H1 (cell line): ENCODE results near the gene EIF2B2. TPM values are rescaled to one million over a fixed set of nuclear protein-coding genes. Genes with fewer than 3 reads are reported as not detected.

ENCODE experiments used
- CTCF ChIA-PET: fragments of 300-600 bp; sonication (Branson Sonifier 250); formaldehyde crosslinking; loops from one replicate; lab custom pipeline; 2021; ENCODE audit not compliant: partially characterized antibody; lab: Charles Lee
- POLR2A ChIA-PET: fragments of 300-600 bp; sonication (Branson Sonifier 250); formaldehyde crosslinking; loops from one replicate; lab custom pipeline; 2021; ENCODE audit warnings: inconsistent platforms; ENCODE audit not compliant: partially characterized antibody; lab: Charles Lee
- DNase-seq, 2 experiments: peaks; one replicate each; pipeline versions ENCODE4 v3.0.0 to v3.0.0-alpha.2; 2010 to 2022; ENCODE audit warnings: low spot score in 2 of 2, low read depth in 1 of 2, mixed read lengths in 1 of 2
- FAIRE-seq: peaks from 2 replicates; lab custom pipeline; 2011; peaks lifted over from hg19 to GRCh38; lab: Jason Lieb, UNC
- H2AFZ ChIP-seq: 2 replicates; pipeline ENCODE4 v1.8.1; 2012; ENCODE audit warnings: low read length, inconsistent platforms
- H2AK5ac ChIP-seq: 2 replicates; pipeline ENCODE4 v1.6.1; 2013; ENCODE audit warnings: low read depth, low read length
- H2BK120ac ChIP-seq: replicated peaks from 2 replicates; pipeline ENCODE3; 2013; ENCODE audit warnings: low read depth, low read length, inconsistent platforms
- H2BK12ac ChIP-seq: 2 replicates; pipeline ENCODE4 v1.6.1; 2013; ENCODE audit warnings: low read depth, low read length
- H2BK15ac ChIP-seq: 2 replicates; pipeline ENCODE4 v1.6.1; 2013; ENCODE audit warnings: low read length
- H2BK20ac ChIP-seq: 2 replicates; pipeline ENCODE4 v1.6.1; 2013; ENCODE audit warnings: low read length
- H2BK5ac ChIP-seq: 2 replicates; pipeline ENCODE4 v1.6.1; 2013; ENCODE audit warnings: low read depth, low read length
- H3K14ac ChIP-seq: 2 replicates; pipeline ENCODE4 v1.6.1; 2013; ENCODE audit warnings: inconsistent platforms; ENCODE audit not compliant: insufficient read length
- H3K18ac ChIP-seq: 2 replicates; pipeline ENCODE4 v1.6.1; 2013; ENCODE audit warnings: low read length; ENCODE audit errors: extremely low read depth
- H3K23ac ChIP-seq: 2 replicates; pipeline ENCODE4 v1.6.1; 2013; ENCODE audit warnings: inconsistent platforms; ENCODE audit not compliant: insufficient read length
- H3K23me2 ChIP-seq: 2 replicates; pipeline ENCODE4 v1.6.1; 2013; ENCODE audit warnings: low read depth, low read length
- H3K27ac ChIP-seq: 2 replicates; pipeline ENCODE4 v1.6.1; 2011; ENCODE audit warnings: low read depth, low read length, inconsistent platforms
- H3K27me3 ChIP-seq, 4 experiments: replicated peaks in 1 of 4; 1 replicate in 1 of 4; 2 replicates in 3 of 4; pipeline versions ENCODE4 v1.6.1 to v1.8.1; 2011 to 2013; ENCODE audit warnings: low read length in 3 of 4, mild to moderate bottlenecking in 3 of 4, inconsistent platforms in 2 of 4, mixed read lengths in 2 of 4, moderate library complexity in 1 of 4; ENCODE audit not compliant: control insufficient read depth in 3 of 4, insufficient read depth in 3 of 4; ENCODE audit errors: extremely low read depth in 1 of 4
- H3K36me3 ChIP-seq, 4 experiments: 2 replicates each; pipeline versions ENCODE4 v1.6.1 to v1.8.1; 2011 to 2013; ENCODE audit warnings: mild to moderate bottlenecking in 4 of 4, low read length in 3 of 4, moderate library complexity in 2 of 4, control low read depth in 1 of 4, inconsistent platforms in 1 of 4; ENCODE audit not compliant: insufficient read depth in 4 of 4, control insufficient read depth in 2 of 4
- H3K4ac ChIP-seq: replicated peaks from 2 replicates; pipeline ENCODE3; 2013; ENCODE audit warnings: low read length, low read depth, mixed read lengths, inconsistent platforms; ENCODE audit not compliant: insufficient read length
- H3K4me1 ChIP-seq, 4 experiments: replicated peaks in 1 of 4; 1 replicate in 1 of 4; 2 replicates in 3 of 4; pipeline versions ENCODE4 v1.6.1 to v1.8.1; 2011 to 2013; ENCODE audit warnings: low read length in 3 of 4, inconsistent platforms in 2 of 4, mixed read lengths in 1 of 4; ENCODE audit not compliant: insufficient read depth in 4 of 4, control insufficient read depth in 3 of 4
- H3K4me2 ChIP-seq, 2 experiments: 2 replicates each; pipeline versions ENCODE4 v1.6.1 to v1.8.1; 2011 to 2013; ENCODE audit warnings: low read depth in 2 of 2, low read length in 2 of 2, control low read depth in 1 of 2, inconsistent platforms in 1 of 2, mild to moderate bottlenecking in 1 of 2; ENCODE audit not compliant: insufficient read depth in 1 of 2
- H3K4me3 ChIP-seq, 4 experiments: fragments of 200-600, 300-600 bp in 1 of 4; sonication (generic), shearing (Covaris generic), sonication (Bioruptor Twin) in 1 of 4; 2 replicates each; pipeline versions ENCODE4 v1.5.1 to v1.8.1; 2011 to 2016; ENCODE audit warnings: low read length in 4 of 4, low read depth in 3 of 4, control low read depth in 2 of 4, inconsistent platforms in 2 of 4, mild to moderate bottlenecking in 2 of 4, mixed read lengths in 1 of 4, moderate library complexity in 1 of 4; ENCODE audit not compliant: insufficient read depth in 2 of 4; ENCODE audit errors: extremely low read depth in 1 of 4
- H3K56ac ChIP-seq: replicated peaks from 2 replicates; pipeline ENCODE3; 2013; ENCODE audit warnings: low read depth, mild to moderate bottlenecking, mixed read lengths, low read length, inconsistent platforms; ENCODE audit not compliant: insufficient read length
- H3K79me1 ChIP-seq: 2 replicates; pipeline ENCODE4 v1.6.1; 2013; ENCODE audit warnings: low read depth, low read length, control low read depth
- H3K79me2 ChIP-seq, 2 experiments: 2 replicates each; pipeline versions ENCODE4 v1.6.1 to v1.8.1; 2012 to 2013; ENCODE audit warnings: low read length in 2 of 2, mild to moderate bottlenecking in 2 of 2, inconsistent platforms in 1 of 2; ENCODE audit not compliant: insufficient read depth in 2 of 2, control insufficient read depth in 1 of 2
- H3K9ac ChIP-seq, 4 experiments: replicated peaks in 1 of 4; 1 replicate in 1 of 4; 2 replicates in 3 of 4; pipeline versions ENCODE4 v1.6.1 to v1.8.1; 2011 to 2013; ENCODE audit warnings: low read depth in 3 of 4, low read length in 3 of 4, control low read depth in 2 of 4, mild to moderate bottlenecking in 2 of 4, moderate library complexity in 2 of 4, inconsistent platforms in 1 of 4; ENCODE audit errors: extremely low read depth in 1 of 4
- H3K9me3 ChIP-seq, 2 experiments: 2 replicates each; pipeline versions ENCODE4 v1.6.1 to v1.8.1; 2012 to 2013; ENCODE audit warnings: mild to moderate bottlenecking in 2 of 2, moderate library complexity in 2 of 2, control low read depth in 1 of 2, inconsistent platforms in 1 of 2, low read depth in 1 of 2, low read length in 1 of 2, mixed read lengths in 1 of 2; ENCODE audit not compliant: insufficient read depth in 2 of 2
- H4K20me1 ChIP-seq, 2 experiments: replicated peaks in 1 of 2; 2 replicates each; pipeline versions ENCODE3 to v1.8.1; 2011 to 2013; ENCODE audit warnings: inconsistent platforms in 2 of 2, low read length in 2 of 2, mild to moderate bottlenecking in 1 of 2; ENCODE audit not compliant: insufficient read depth in 2 of 2, control insufficient read depth in 1 of 2
- H4K5ac ChIP-seq: 2 replicates; pipeline ENCODE4 v1.6.1; 2013; ENCODE audit warnings: low read length, low read depth, mixed read lengths, inconsistent platforms; ENCODE audit not compliant: insufficient read length
- H4K8ac ChIP-seq: 2 replicates; pipeline ENCODE4 v1.8.0; 2013; ENCODE audit warnings: mild to moderate bottlenecking, moderate library complexity, low read length, inconsistent platforms; ENCODE audit not compliant: insufficient read depth; ENCODE audit errors: extremely low read depth
- H4K91ac ChIP-seq: replicated peaks from 2 replicates; pipeline ENCODE3; 2013; ENCODE audit warnings: low read length, mixed read lengths, inconsistent platforms; ENCODE audit not compliant: insufficient read length
- BACH1 ChIP-seq: IDR thresholded peaks from 2 replicates; pipeline ENCODE4 v1.6.1; 2012; ENCODE audit warnings: low read length, improper control_type of control experiment
- BCL11A ChIP-seq, 2 experiments: IDR thresholded peaks; one replicate each; pipeline ENCODE4 v1.6.1; 2011; ENCODE audit warnings: low read depth in 2 of 2, low read length in 2 of 2, mild to moderate bottlenecking in 2 of 2
- BRCA1 ChIP-seq: IDR thresholded peaks from 2 replicates; pipeline ENCODE4 v1.6.1; 2012; ENCODE audit warnings: low read depth, low read length, improper control_type of control experiment
- CBX8 ChIP-seq: fragments of 300-800, 300-1000 bp; sonication (generic); IDR thresholded peaks from 2 replicates; pipeline ENCODE4 v1.7.1; 2016; ENCODE audit warnings: low read depth, low read length, borderline replicate concordance
- CHD2 ChIP-seq: IDR thresholded peaks from 2 replicates; pipeline ENCODE4 v1.6.1; 2012; ENCODE audit warnings: low read length, improper control_type of control experiment
- CTBP2 ChIP-seq: IDR thresholded peaks from 2 replicates; pipeline ENCODE4 v1.7.0; 2011; ENCODE audit warnings: borderline replicate concordance, mild to moderate bottlenecking, moderate library complexity, mixed read lengths, low read length; ENCODE audit not compliant: insufficient read depth, insufficient read length
- GABPA ChIP-seq: IDR thresholded peaks from 2 replicates; pipeline ENCODE4 v1.6.1; 2011; ENCODE audit warnings: mild to moderate bottlenecking, low read length, moderate library complexity, borderline replicate concordance; ENCODE audit not compliant: insufficient read depth
- MAFK ChIP-seq: IDR thresholded peaks from 2 replicates; pipeline ENCODE4 v1.6.1; 2012; ENCODE audit warnings: low read depth, mild to moderate bottlenecking, improper control_type of control experiment, low read length
- NRF1 ChIP-seq: IDR thresholded peaks from 2 replicates; pipeline ENCODE4 v1.6.1; 2011; ENCODE audit warnings: mild to moderate bottlenecking, low read depth, low read length, improper control_type of control experiment
- RAD21 ChIP-seq, 2 experiments: IDR thresholded peaks in 1 of 2; conservative IDR thresholded peaks in 1 of 2; 2 replicates each; pipeline ENCODE4 v1.6.1; 2011; ENCODE audit warnings: low read depth in 2 of 2, low read length in 2 of 2, improper control_type of control experiment in 1 of 2, inconsistent platforms in 1 of 2, mild to moderate bottlenecking in 1 of 2, moderate library complexity in 1 of 2
- RXRA ChIP-seq: IDR thresholded peaks from 2 replicates; pipeline ENCODE4 v1.6.1; 2011; ENCODE audit warnings: low read depth, mild to moderate bottlenecking, low read length, moderate library complexity; ENCODE audit not compliant: insufficient read depth
- ZNF274 ChIP-seq: IDR thresholded peaks from 2 replicates; pipeline ENCODE4 v1.7.0; 2012; ENCODE audit warnings: low read length, borderline replicate concordance; ENCODE audit errors: extremely low read depth
- WGBS, 2 experiments: shearing (Covaris generic) in 1 of 2; methylation state at CpG; one replicate each; pipeline versions ENCODE4 v1.1.6 to v1.1.7; 2013 to 2015; ENCODE audit warnings: low lambda C conversion rate in 2 of 2, mixed read lengths in 2 of 2, inconsistent platforms in 1 of 2, low coverage in 1 of 2, missing lambda C conversion rate in 1 of 2; ENCODE audit not compliant: insufficient replicate concordance in 2 of 2, insufficient coverage in 1 of 2, insufficient read length in 1 of 2; ENCODE audit errors: extremely low coverage in 1 of 2, missing lambda C conversion rate in 1 of 2; 5-methylcytosine and 5-hydroxymethylcytosine counted together
- polyA plus RNA-seq, 7 experiments: library from polyadenylated mRNA; depleted of rRNA in 3 of 7; stranded (reverse) in 5 of 7; unstranded in 2 of 7; fragments of >200 nt in 5 of 7; fragments of 200-250 nt in 2 of 7; gene quantifications; 1 replicate in 5 of 7; 2 replicates in 1 of 7; 4 replicates in 1 of 7; pipeline versions ENCODE4 v1.2.1 to v1.2.3, GENCODE V29; 2011 to 2013; ENCODE audit warnings: missing spikeins in 2 of 7, mixed read lengths in 2 of 7
- total RNA-seq: library from RNA; stranded (reverse); fragmentation: NEBNext Ultra II Directional; extraction: Animal tissue kit (Norgen Biotek cat#: 25700); gene quantifications from 2 replicates; pipeline ENCODE4 v1.2.1, GENCODE V29; 2021
- TF ChIP-seq, protein P1 (sequence below): IDR thresholded peaks from 2 replicates; pipeline ENCODE4 v1.6.1; 2012; ENCODE audit warnings: inconsistent platforms

Gene EIF2B2
- total and polyA plus RNA-seq, 2 of the 8 experiments (the other 6 are each of a cell fraction or from before 2014, with no cell fraction given): 42.6 to 79.9 TPM

DNA sequence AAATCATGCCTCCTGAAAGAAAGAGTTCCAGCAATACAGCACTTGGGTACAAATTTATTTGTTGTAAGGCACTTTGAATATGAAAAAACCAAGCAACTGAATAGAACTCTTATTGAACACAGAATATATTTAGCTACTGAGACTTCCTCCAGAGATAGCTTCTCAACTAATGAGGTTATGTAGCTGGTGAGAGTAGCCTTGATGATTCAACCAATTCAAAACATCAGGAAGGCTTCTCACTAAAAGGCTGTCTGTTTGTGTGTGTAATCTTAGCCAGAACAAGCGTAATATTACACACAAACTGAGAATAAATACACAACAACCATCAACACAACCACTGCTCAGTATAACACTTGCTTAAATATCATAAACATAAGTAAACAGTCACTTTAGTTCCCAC, 20.4 kb downstream of the EIF2B2 start:
- peaks cover 0 to 18% (median 5%) of the 10 kb centered on the region in 4 experiments; a peak in 6 of 8 replicates for H3K36me3 ChIP-seq
- POLR2A ChIA-PET: interaction anchor here (1.3 kb wide), 2 partner anchors 20 to 43 kb away, joined by 3 to 5 read pairs; partner anchors contain the start of gene EIF2B2

More for the DNA sequence above, 20.4 kb downstream of the EIF2B2 start:
- H3K56ac ChIP-seq: no peak overlapping the region
- CTCF ChIA-PET: interaction anchor here (0.5 to 4.7 kb wide), 27 partner anchors 9 to 163 kb away, joined by 3 to 33 read pairs (median 5); partner anchors contain the start of genes ACYP1, EIF2B2 and MLH3
- no peak overlapping the region for H2BK15ac ChIP-seq
- no peak overlapping the region for H4K91ac ChIP-seq
- no peak overlapping the region for H3K4me3 ChIP-seq
- H3K79me1 ChIP-seq: no peaks in the 10 kb centered on the region
- TF ChIP-seq BACH1 (no peak), MAFK (no peak), CBX8 (no peak), NRF1 (no peak), CTBP2 (no peak), CHD2 (no peak), RXRA (no peak), GABPA (no peak), RAD21 (IDR thresholded peaks at IDR 0.05 in 1 of 2, conservative IDR thresholded peaks at IDR 0.05 in 1 of 2; ENCODE audit: low read depth in 2 of 2, low read length in 2 of 2) (no peak), ZNF274 (no peak), BRCA1 (no peak), BCL11A (IDR thresholded peaks at IDR 0.05; ENCODE audit: low read depth in 2 of 2, low read length in 2 of 2) (no peak)
- TF ChIP-seq, protein P1, sequence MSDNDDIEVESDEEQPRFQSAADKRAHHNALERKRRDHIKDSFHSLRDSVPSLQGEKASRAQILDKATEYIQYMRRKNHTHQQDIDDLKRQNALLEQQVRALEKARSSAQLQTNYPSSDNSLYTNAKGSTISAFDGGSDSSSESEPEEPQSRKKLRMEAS: no peak
- TF ChIP-seq, all 59 proteins: peak for 0
- Histone ChIP-seq H3K9me3 (no peaks in the 10 kb centered on the region), H3K27me3 (no peaks in the 10 kb centered on the region), H4K8ac (no peak overlapping the region), H3K79me2 (no peaks in the 10 kb centered on the region), H3K4me2 (no peak overlapping the region), H3K4ac (no peak overlapping the region), H4K5ac (no peak overlapping the region), H2BK120ac (no peak overlapping the region), H3K9ac (no peak overlapping the region), H3K14ac (no peak overlapping the region), H3K23me2 (no peaks in the 10 kb centered on the region), H2AFZ (no peak overlapping the region), H2AK5ac (no peak overlapping the region), H2BK20ac (no peak overlapping the region), H2BK12ac (no peak overlapping the region), H3K4me1 (no peaks in the 10 kb centered on the region), H4K20me1 (peaks cover 0 to 1% of the 10 kb centered on the region in 2 experiments), H3K23ac (no peak overlapping the region), H3K18ac (no peak overlapping the region), H3K27ac (no peak overlapping the region), H2BK5ac (no peak overlapping the region)
- 100% methylated on average over 1 of the region's 1 CpG; no CpG with 5 or more reads in 1 of the 2 experiments for WGBS, 2 experiments
- no peak for DNase-seq
- FAIRE-seq: no peak
